ENCODE results near the gene ATG16L1. TPM values are rescaled to one million over a fixed set of nuclear protein-coding genes. Genes with fewer than 3 reads are reported as not detected.

Gene ATG16L1
- total RNA-seq: 14.3 and 16.4 TPM in 2 replicates

GRCh38 chr2:233251306-233252116, at the start of gene ATG16L1:
ATG16L1 (plus strand) TSS chr2:233251673; CDS start chr2:233251828, 155 bp downstream.

GRCh38 chr2:233307565-233307964, 56.1 kb downstream of the ATG16L1 start, which contains the start of gene SAG:
SAG (plus strand) TSS chr2:233307816; CDS start chr2:233309190, 1,374 bp downstream.

Other genes with a start within 250 kb of the ATG16L1 start
- 1.9 and 2.2 TPM in 2 replicates for gene NGEF, start 238.4 kb upstream of the ATG16L1 start, total RNA-seq
- gene NEU2, start 219.0 kb upstream of the ATG16L1 start, total RNA-seq: not detected in 2 replicates
- gene INPP5D, start 191.3 kb upstream of the ATG16L1 start, total RNA-seq: 0.15 and 1.0 TPM in 2 replicates
- gene SAG, start 56.1 kb downstream of the ATG16L1 start, total RNA-seq: not detected in 2 replicates
- gene DGKD, start 102.8 kb downstream of the ATG16L1 start, total RNA-seq: 6.4 and 6.8 TPM in 2 replicates

Measured in bronchus fibroblast of lung (primary cell).